Adrenal gland (tissue), 12 donors: ENCODE results near the gene ATG2B. TPM values are rescaled to one million over a fixed set of nuclear protein-coding genes. Genes with fewer than 3 reads are reported as not detected.
A peak's percentile ranks its signal among the peaks of the same experiment; 100 is the strongest.

ENCODE experiments used
- DNase-seq, 7 donors: peaks; one replicate each; pipeline ENCODE4 v3.0.0-alpha.2; 2019 to 2020
- H3K27ac ChIP-seq, 5 donors: fragments of 200-600 bp; sonication (generic) in 4 of 5; 1 replicate in 3 of 5; 2 replicates in 2 of 5; pipeline versions ENCODE4 v1.5.1 to v1.8.0; 2016 to 2020; ENCODE audit warnings: mild to moderate bottlenecking in 1 of 5
- H3K27me3 ChIP-seq: fragments of 200-600 bp; 2 replicates; pipeline ENCODE4 v1.8.0; 2021
- H3K36me3 ChIP-seq, 2 donors: fragments of 200-600 bp; replicated peaks in 1 of 2; 1 replicate in 1 of 2; 2 replicates in 1 of 2; pipeline versions ENCODE4 v1.5.1 to v1.8.0; 2018 to 2022
- H3K4me1 ChIP-seq, 2 donors: fragments of 200-600 bp; replicated peaks in 1 of 2; 1 replicate in 1 of 2; 2 replicates in 1 of 2; pipeline versions ENCODE4 v1.5.1 to v1.8.0; 2018 to 2021
- H3K4me3 ChIP-seq, 4 donors: fragments of 200-600 bp; sonication (generic) in 3 of 4; one replicate each; pipeline ENCODE4 v1.5.1; 2016 to 2018
- H3K9me3 ChIP-seq, 3 donors: fragments of 200-600 bp; sonication (generic) in 1 of 3; replicated peaks in 1 of 3; 1 replicate in 2 of 3; 2 replicates in 1 of 3; pipeline versions ENCODE4 v1.5.1 to v1.8.0; 2016 to 2021
- POLR2A ChIP-seq, 2 donors: fragments of 450-650 bp; IDR thresholded peaks; one replicate each; pipeline ENCODE4 v1.6.1; 2017; ENCODE audit warnings: antibody characterized with exemption in 2 of 2, mild to moderate bottlenecking in 2 of 2, moderate library complexity in 1 of 2
- WGBS, 4 donors: extraction: QIAGEN DNeasy Blood & Tissue Kit in 2 of 4; methylation state at CpG; one replicate each; pipeline versions ENCODE4 v1.1.5 to v1.1.7; 2013 to 2017; 5-methylcytosine and 5-hydroxymethylcytosine counted together
- intact Hi-C, 2 donors: fragments of 100-400 bp; cut with DNase I; formaldehyde crosslinking; loops; one replicate each; pipeline versions ENCODE4 v1.14.1 to v1.15.0; 2022 to 2023
- polyA plus RNA-seq, 3 donors: library from polyadenylated mRNA; stranded (reverse); fragments of 200-250 nt in 2 of 3; fragments of 350-450 nt in 1 of 3; fragmentation: Illumina TruSeq in 1 of 3; extraction: RNeasy Lipid Tissue Mini Kit (QIAGEN cat#74804) in 1 of 3; gene quantifications; one replicate each; pipeline ENCODE4 v1.2.3, GENCODE V29; 2013 to 2014
- total RNA-seq, 9 donors: library from RNA; depleted of rRNA in 4 of 9; stranded (reverse); fragments of >200 nt in 4 of 9; fragments of 120-200 nt in 1 of 9; fragmentation: NEBNext Ultra II Directional in 1 of 9; extraction: Animal tissue kit (Norgen Biotek cat#: 25700) in 1 of 9; gene quantifications; one replicate each; pipeline versions ENCODE4 v1.1.0 to v1.2.4, GENCODE V29; 2013 to 2023
- TF ChIP-seq, protein P1 (sequence below), 6 experiments: fragments of 450-650 bp in 4 of 6; fragments of 200-600 bp in 2 of 6; sonication (generic) in 1 of 6; IDR thresholded peaks; 1 replicate in 5 of 6; 2 replicates in 1 of 6; pipeline versions ENCODE4 v1.5.1 to v1.8.0; 2016 to 2021; ENCODE audit warnings: antibody characterized with exemption in 6 of 6, mild to moderate bottlenecking in 2 of 6, moderate library complexity in 1 of 6
- donor health status: healthy with polysubstance abuse.
- donor health status: Bipolar disorder and iron deficiency.
- donor health status: DM: yes; HTN: yes; CAD: no.
- donor health status: DM: no; HTN: no; CAD: no.
- donor health status: DM: no; HTN: no; CAD: no.
- donor health status: DM: yes; HTN: yes; CAD: no.

Gene ATG2B
- total and polyA plus RNA-seq, 12 donors = 8.3 to 34.8 (median 18.5) TPM

GRCh38 chr14:96274543-96274942, 88.6 kb downstream of the ATG2B start:
- DNase-seq = no peak
- Histone ChIP-seq H3K4me1 (peaks cover 0 to 10% of the 10 kb centered on the region in 2 donors), H3K36me3 (no peaks in the 10 kb centered on the region)

DNA sequence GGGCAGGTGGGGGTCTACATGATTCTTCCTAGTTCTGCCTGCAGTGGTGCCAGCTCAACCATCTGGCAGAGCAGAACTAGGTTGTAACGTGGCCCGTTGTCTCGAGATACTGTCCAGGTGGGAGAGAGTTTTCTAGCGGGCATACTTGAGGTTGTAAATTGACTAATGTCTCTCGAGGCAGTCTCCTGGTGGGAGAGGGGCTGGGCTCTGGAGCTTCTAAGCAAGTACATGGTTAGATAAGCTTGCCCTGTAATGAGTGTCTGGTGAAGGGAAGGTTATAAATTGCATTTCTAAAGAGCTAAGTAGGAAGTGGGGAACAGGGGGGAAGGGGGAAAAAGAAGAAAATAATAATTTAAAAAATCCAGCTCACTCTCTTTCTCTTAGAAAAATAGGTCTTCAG, 89.0 kb downstream of the ATG2B start:
- no peaks in the 10 kb centered on the region for H3K36me3 ChIP-seq
- peaks cover 0 to 4% (median 0%) of the 10 kb centered on the region in 3 donors for H3K9me3 ChIP-seq
- no peak overlapping the region for H3K27ac ChIP-seq
- no peaks in the 10 kb centered on the region for H3K27me3 ChIP-seq
- H3K4me1 ChIP-seq = peaks cover 0 to 10% of the 10 kb centered on the region in 2 donors
- no peak for TF ChIP-seq POLR2A (IDR thresholded peaks at IDR 0.05)
- TF ChIP-seq, protein P1, sequence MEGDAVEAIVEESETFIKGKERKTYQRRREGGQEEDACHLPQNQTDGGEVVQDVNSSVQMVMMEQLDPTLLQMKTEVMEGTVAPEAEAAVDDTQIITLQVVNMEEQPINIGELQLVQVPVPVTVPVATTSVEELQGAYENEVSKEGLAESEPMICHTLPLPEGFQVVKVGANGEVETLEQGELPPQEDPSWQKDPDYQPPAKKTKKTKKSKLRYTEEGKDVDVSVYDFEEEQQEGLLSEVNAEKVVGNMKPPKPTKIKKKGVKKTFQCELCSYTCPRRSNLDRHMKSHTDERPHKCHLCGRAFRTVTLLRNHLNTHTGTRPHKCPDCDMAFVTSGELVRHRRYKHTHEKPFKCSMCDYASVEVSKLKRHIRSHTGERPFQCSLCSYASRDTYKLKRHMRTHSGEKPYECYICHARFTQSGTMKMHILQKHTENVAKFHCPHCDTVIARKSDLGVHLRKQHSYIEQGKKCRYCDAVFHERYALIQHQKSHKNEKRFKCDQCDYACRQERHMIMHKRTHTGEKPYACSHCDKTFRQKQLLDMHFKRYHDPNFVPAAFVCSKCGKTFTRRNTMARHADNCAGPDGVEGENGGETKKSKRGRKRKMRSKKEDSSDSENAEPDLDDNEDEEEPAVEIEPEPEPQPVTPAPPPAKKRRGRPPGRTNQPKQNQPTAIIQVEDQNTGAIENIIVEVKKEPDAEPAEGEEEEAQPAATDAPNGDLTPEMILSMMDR (IDR thresholded peaks at IDR 0.05) = no peak
- intact Hi-C loops = loop anchor here in 1 of 2 donors (2.0 kb wide), 1 partner anchor 175 kb away; no protein-coding TSS in a partner anchor
- no peak overlapping the region for H3K4me3 ChIP-seq
- WGBS, 4 donors = 69 to 90% (median 79%) methylated on average over 5 of the region's 5 CpGs
- DNase-seq = no peak

More at GRCh38 chr14:96274543-96274942, 88.6 kb downstream of the ATG2B start:
- intact Hi-C loops = loop anchor here in 1 of 2 donors (2.0 kb wide), 1 partner anchor 176 kb away; no protein-coding TSS in a partner anchor
- Histone ChIP-seq H3K9me3 (peaks cover 0 to 4% (median 0%) of the 10 kb centered on the region in 3 donors), H3K27me3 (no peaks in the 10 kb centered on the region), H3K27ac (no peak overlapping the region), H3K4me3 (no peak overlapping the region)
- TF ChIP-seq POLR2A (IDR thresholded peaks at IDR 0.05) = no peak
- TF ChIP-seq, protein P1 (IDR thresholded peaks at IDR 0.05) = no peak
- 77 to 85% (median 81%) methylated on average over 6 of the region's 6 CpGs for WGBS, 4 donors

DNA sequence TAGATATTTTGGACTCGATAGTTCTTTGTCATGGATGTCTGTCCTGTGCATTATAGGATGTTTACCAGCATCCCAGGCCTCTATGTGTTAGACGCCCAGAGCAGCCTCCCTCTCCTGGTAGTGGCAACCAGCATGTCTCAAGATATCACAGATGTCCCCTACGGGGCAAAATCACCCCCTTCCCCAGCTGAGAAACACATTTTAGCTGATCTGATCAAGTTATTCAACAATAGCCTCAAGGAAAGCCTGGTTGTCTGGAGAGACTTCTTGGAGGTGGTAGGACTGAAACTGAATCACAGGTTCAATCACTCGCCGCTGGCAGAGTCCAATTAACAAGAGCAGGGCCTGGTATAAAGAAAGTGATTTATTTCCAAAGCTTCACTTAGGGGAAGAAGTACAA, 89.5 kb downstream of the ATG2B start:
- Histone ChIP-seq H3K27me3 (no peaks in the 10 kb centered on the region), H3K4me1 (peaks cover 0 to 10% of the 10 kb centered on the region in 2 donors), H3K36me3 (no peaks in the 10 kb centered on the region), H3K9me3 (peaks cover 0 to 4% (median 0%) of the 10 kb centered on the region in 3 donors), H3K27ac (no peak overlapping the region), H3K4me3 (no peak overlapping the region)
- intact Hi-C loops = loop anchor here in 1 of 2 donors (2.0 kb wide), 1 partner anchor 175 kb away; no protein-coding TSS in a partner anchor
- TF ChIP-seq, protein P1 (IDR thresholded peaks at IDR 0.05) = no peak
- TF ChIP-seq POLR2A (IDR thresholded peaks at IDR 0.05) = no peak
- no peak for DNase-seq
- WGBS, 4 donors = 79 to 89% (median 86%) methylated on average over 5 of the region's 5 CpGs

DNA sequence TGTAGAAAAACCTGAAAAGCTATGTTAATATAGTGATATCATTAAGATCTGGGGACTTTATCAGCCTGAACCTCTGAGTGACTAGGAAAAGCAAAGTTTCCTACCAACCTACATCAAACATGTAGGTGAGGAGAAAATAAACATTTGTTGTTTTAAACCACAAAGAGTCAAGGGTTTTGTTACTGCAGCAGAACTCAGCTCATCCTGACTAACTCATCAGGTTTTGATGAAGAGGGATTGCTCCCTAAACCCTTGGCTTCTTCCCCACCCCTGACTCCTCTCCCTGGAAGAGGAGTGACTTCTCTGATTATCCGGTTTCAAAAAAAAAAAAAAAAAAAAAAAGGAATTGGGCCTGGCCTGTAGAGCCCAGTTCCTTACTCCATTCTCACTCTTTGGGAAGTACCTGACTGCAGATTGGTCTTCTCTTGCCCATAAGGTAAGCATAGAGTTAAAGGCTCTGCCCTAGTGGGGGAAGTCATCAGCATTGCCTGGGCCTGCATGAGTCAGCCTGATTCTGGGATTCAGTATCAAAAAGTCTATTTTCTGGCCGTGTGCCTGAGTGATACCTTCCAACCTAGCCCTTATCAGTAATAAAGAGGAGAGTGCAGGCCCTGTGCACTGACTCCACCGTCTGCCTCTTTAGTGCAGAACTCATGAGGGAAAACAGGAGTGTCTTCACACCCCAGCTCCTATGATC, 90.2 kb downstream of the ATG2B start:
- Histone ChIP-seq H3K36me3 (no peaks in the 10 kb centered on the region), H3K4me3 (no peak overlapping the region), H3K27ac (no peak overlapping the region), H3K4me1 (peaks cover 0 to 10% of the 10 kb centered on the region in 2 donors), H3K27me3 (no peaks in the 10 kb centered on the region), H3K9me3 (peaks cover 0 to 4% (median 0%) of the 10 kb centered on the region in 3 donors)
- DNase-seq = peak in 1 of 7 donors; percentile 27
- intact Hi-C loops = no loop called here
- WGBS, 4 donors = 23 to 28% (median 26%) methylated on average over 2 to 3 of the region's 3 CpGs
- TF ChIP-seq, protein P1 (IDR thresholded peaks at IDR 0.05) = no peak
- TF ChIP-seq POLR2A (IDR thresholded peaks at IDR 0.05) = no peak
